Naive B cell (primary cell): ENCODE measurements around the gene PITRM1. TPM values are rescaled to one million over a fixed set of nuclear protein-coding genes. Genes with fewer than 3 reads are reported as not detected.
A peak's percentile ranks its signal among the peaks of the same experiment; 100 is the strongest.
"Not testable (repeated sequence)": the region's sequence is repeated elsewhere in the genome, so short reads cannot be mapped to it uniquely, and the experiment has no call there.

Source experiments
- ATAC-seq, 2 donors: fragments of 150-1000 bp; cut with Tn5 transposase; 2 replicates each; pipeline ENCODE4 v1.10.0; 2021; ENCODE audit warnings: low read depth in 2 of 2, mild to moderate bottlenecking in 2 of 2, moderate library complexity in 2 of 2
- DNase-seq: peaks from one replicate; pipeline ENCODE4 v3.0.0; 2022
- H3K27ac Mint-ChIP-seq, 6 donors: one replicate each; pipeline ENCODE4 v1.8.0; 2020 to 2022; ENCODE audit warnings: mild to moderate bottlenecking in 6 of 6, mixed read lengths in 6 of 6, moderate library complexity in 5 of 6, inconsistent platforms in 2 of 6
- H3K27me3 Mint-ChIP-seq, 3 donors: one replicate each; pipeline ENCODE4 v1.8.0; 2021 to 2022; ENCODE audit warnings: mixed read lengths in 3 of 3, mild to moderate bottlenecking in 1 of 3
- H3K36me3 Mint-ChIP-seq, 2 donors: one replicate each; pipeline ENCODE4 v1.8.0; 2020 to 2022; ENCODE audit warnings: mixed read lengths in 2 of 2, inconsistent platforms in 1 of 2, mild to moderate bottlenecking in 1 of 2
- H3K4me1 Mint-ChIP-seq, 3 donors: one replicate each; pipeline ENCODE4 v1.8.0; 2020 to 2022; ENCODE audit warnings: mixed read lengths in 3 of 3, inconsistent platforms in 1 of 3, mild to moderate bottlenecking in 1 of 3, moderate library complexity in 1 of 3
- H3K4me3 Mint-ChIP-seq, 8 donors: one replicate each; pipeline ENCODE4 v1.8.0; 2020 to 2022; ENCODE audit warnings: mild to moderate bottlenecking in 8 of 8, mixed read lengths in 8 of 8, moderate library complexity in 8 of 8, inconsistent platforms in 2 of 8
- H3K9me3 Mint-ChIP-seq, 7 donors: one replicate each; pipeline ENCODE4 v1.8.0; 2020 to 2022; ENCODE audit warnings: mixed read lengths in 7 of 7, mild to moderate bottlenecking in 5 of 7, inconsistent platforms in 2 of 7, moderate library complexity in 1 of 7
- polyA plus RNA-seq, 6 donors: library from polyadenylated mRNA; unstranded; fragments of 300-500 nt; fragmentation: Illumina TruSeq; gene quantifications; one replicate each; pipeline ENCODE4 v1.2.3, GENCODE V29; 2021; ENCODE audit warnings: low read depth in 6 of 6

The PITRM1 gene
- polyA plus RNA-seq, 6 donors from 2014 or later: 18.7 to 37.7 (median 28.8) TPM

- no peak for DNase-seq
- H3K27me3 Mint-ChIP-seq: no peaks in the 10 kb centered on the region
- no peaks in the 10 kb centered on the region for H3K9me3 Mint-ChIP-seq
- peaks cover 13 to 14% (median 14%) of the 10 kb centered on the region in 3 donors for H3K4me1 Mint-ChIP-seq
- H3K4me3 Mint-ChIP-seq: no peak overlapping the region
- peaks cover 25 to 33% of the 10 kb centered on the region in 2 donors for H3K36me3 Mint-ChIP-seq
- peak overlapping the region in 2 of 6 donors; percentile 26 to 32 for H3K27ac Mint-ChIP-seq
- ATAC-seq: no peak
Observed at GRCh38 chr10:3113343-3113720, 59.2 kb downstream of the PITRM1 start.

- no peaks in the 10 kb centered on the region for H3K9me3 Mint-ChIP-seq
- H3K36me3 Mint-ChIP-seq: peaks cover 20 to 28% of the 10 kb centered on the region in 2 donors
- no peak overlapping the region for H3K4me3 Mint-ChIP-seq
- no peak for DNase-seq
- peaks cover 13 to 14% (median 14%) of the 10 kb centered on the region in 3 donors for H3K4me1 Mint-ChIP-seq
- no peak for ATAC-seq
- no peaks in the 10 kb centered on the region for H3K27me3 Mint-ChIP-seq
- H3K27ac Mint-ChIP-seq: peak overlapping the region in 3 of 6 donors; percentile 27 to 49 (median 32)
Observed at GRCh38 chr10:3111621-3112163, 60.9 kb downstream of the PITRM1 start.

- H3K4me3 Mint-ChIP-seq: no peak overlapping the region
- peaks cover 15 to 24% of the 10 kb centered on the region in 2 donors for H3K36me3 Mint-ChIP-seq
- H3K27me3 Mint-ChIP-seq: no peaks in the 10 kb centered on the region
- peaks cover 13 to 14% (median 14%) of the 10 kb centered on the region in 3 donors for H3K4me1 Mint-ChIP-seq
- no peaks in the 10 kb centered on the region for H3K9me3 Mint-ChIP-seq
- H3K27ac Mint-ChIP-seq: peak overlapping the region in 2 of 6 donors; percentile 4 to 32
- ATAC-seq (no peak), DNase-seq (no peak)
Observed at GRCh38 chr10:3110782-3111620, 61.6 kb downstream of the PITRM1 start.

GRCh38 chr10:3109633-3110032 lies 62.9 kb downstream of the PITRM1 start:
- H3K4me1 Mint-ChIP-seq: peaks cover 13 to 14% (median 14%) of the 10 kb centered on the region in 3 donors
- no peaks in the 10 kb centered on the region for H3K27me3 Mint-ChIP-seq
- no peaks in the 10 kb centered on the region for H3K9me3 Mint-ChIP-seq
- DNase-seq (no peak), ATAC-seq (no peak)
- peak overlapping the region in 1 of 6 donors; percentile 47 for H3K27ac Mint-ChIP-seq
- H3K4me3 Mint-ChIP-seq: no peak overlapping the region
- peaks cover 16 to 24% of the 10 kb centered on the region in 2 donors for H3K36me3 Mint-ChIP-seq

- peaks cover 21 to 28% of the 10 kb centered on the region in 2 donors for H3K36me3 Mint-ChIP-seq
- peak overlapping the region in 1 of 6 donors; percentile 47 for H3K27ac Mint-ChIP-seq
- peaks cover 13 to 14% (median 14%) of the 10 kb centered on the region in 3 donors for H3K4me1 Mint-ChIP-seq
- H3K4me3 Mint-ChIP-seq: no peak overlapping the region
- no peaks in the 10 kb centered on the region for H3K27me3 Mint-ChIP-seq
- ATAC-seq (no peak), DNase-seq (no peak)
- H3K9me3 Mint-ChIP-seq: no peaks in the 10 kb centered on the region
Observed at GRCh38 chr10:3109196-3109595, 63.4 kb downstream of the PITRM1 start.

GRCh38 chr10:3108575-3109105 lies 63.9 kb downstream of the PITRM1 start:
- H3K36me3 Mint-ChIP-seq: peaks cover 21 to 30% of the 10 kb centered on the region in 2 donors
- H3K27ac Mint-ChIP-seq: no peak overlapping the region
- H3K4me3 Mint-ChIP-seq: peak overlapping the region in 1 of 8 donors; percentile 25
- ATAC-seq: no peak
- no peaks in the 10 kb centered on the region for H3K9me3 Mint-ChIP-seq
- peaks cover 13 to 14% (median 14%) of the 10 kb centered on the region in 3 donors for H3K4me1 Mint-ChIP-seq
- no peak for DNase-seq
- H3K27me3 Mint-ChIP-seq: no peaks in the 10 kb centered on the region

GRCh38 chr10:3108033-3108432 lies 64.5 kb downstream of the PITRM1 start:
- H3K4me1 Mint-ChIP-seq: peaks cover 13 to 14% (median 14%) of the 10 kb centered on the region in 3 donors

GRCh38 chr10:3107426-3107961 lies 65.1 kb downstream of the PITRM1 start:
- DNase-seq (no peak), ATAC-seq (no peak)
- Mint-ChIP-seq H3K27ac (no peak overlapping the region), H3K36me3 (peaks cover 21 to 35% of the 10 kb centered on the region in 2 donors), H3K4me1 (peaks cover 13 to 14% (median 14%) of the 10 kb centered on the region in 3 donors), H3K9me3 (no peaks in the 10 kb centered on the region), H3K4me3 (no peak overlapping the region), H3K27me3 (no peaks in the 10 kb centered on the region)

More at GRCh38 chr10:3108033-3108432, 64.5 kb downstream of the PITRM1 start:
- no peaks in the 10 kb centered on the region for H3K27me3 Mint-ChIP-seq
- ATAC-seq: no peak
- no peak for DNase-seq
- H3K4me3 Mint-ChIP-seq: no peak overlapping the region
- no peaks in the 10 kb centered on the region for H3K9me3 Mint-ChIP-seq
- peaks cover 21 to 32% of the 10 kb centered on the region in 2 donors for H3K36me3 Mint-ChIP-seq
- H3K27ac Mint-ChIP-seq: no peak overlapping the region

- Mint-ChIP-seq H3K9me3 (no peaks in the 10 kb centered on the region), H3K36me3 (peaks cover 21 to 35% of the 10 kb centered on the region in 2 donors), H3K27me3 (no peaks in the 10 kb centered on the region), H3K4me1 (peaks cover 13 to 14% (median 14%) of the 10 kb centered on the region in 3 donors), H3K4me3 (no peak overlapping the region), H3K27ac (no peak overlapping the region)
- ATAC-seq (no peak), DNase-seq (no peak)
Observed at GRCh38 chr10:3106928-3107425, 65.6 kb downstream of the PITRM1 start.

GRCh38 chr10:3106328-3106727 lies 66.3 kb downstream of the PITRM1 start:
- H3K9me3 Mint-ChIP-seq, DNase-seq, H3K27ac Mint-ChIP-seq, H3K27me3 Mint-ChIP-seq, H3K4me3 Mint-ChIP-seq, ATAC-seq: not testable (repeated sequence)
- Mint-ChIP-seq H3K4me1 (peaks cover 9 to 12% (median 9%) of the 10 kb centered on the region in 3 donors), H3K36me3 (peaks cover 24 to 33% of the 10 kb centered on the region in 2 donors)

GRCh38 chr10:3105905-3106304 lies 66.7 kb downstream of the PITRM1 start:
- no peak for ATAC-seq
- Mint-ChIP-seq H3K4me3 (no peak overlapping the region), H3K9me3 (no peaks in the 10 kb centered on the region), H3K27me3 (no peaks in the 10 kb centered on the region), H3K4me1 (peaks cover 5 to 8% (median 5%) of the 10 kb centered on the region in 3 donors), H3K27ac (no peak overlapping the region), H3K36me3 (peaks cover 27 to 33% of the 10 kb centered on the region in 2 donors)
- DNase-seq: no peak

- Mint-ChIP-seq H3K4me3 (no peak overlapping the region), H3K36me3 (peaks cover 28% of the 10 kb centered on the region in 2 donors)
- no peak for ATAC-seq
Observed at GRCh38 chr10:3105166-3105565, 67.4 kb downstream of the PITRM1 start.

GRCh38 chr10:3104251-3104918 lies 68.2 kb downstream of the PITRM1 start:
- no peaks in the 10 kb centered on the region for H3K27me3 Mint-ChIP-seq
- H3K4me3 Mint-ChIP-seq: no peak overlapping the region
- no peaks in the 10 kb centered on the region for H3K9me3 Mint-ChIP-seq
- ATAC-seq (no peak), DNase-seq (no peak)
- peaks cover 30 to 34% of the 10 kb centered on the region in 2 donors for H3K36me3 Mint-ChIP-seq
- H3K4me1 Mint-ChIP-seq: peaks cover 0 to 4% (median 0%) of the 10 kb centered on the region in 3 donors
- H3K27ac Mint-ChIP-seq: no peak overlapping the region

More at GRCh38 chr10:3105166-3105565, 67.4 kb downstream of the PITRM1 start:
- Mint-ChIP-seq H3K27ac (no peak overlapping the region), H3K27me3 (no peaks in the 10 kb centered on the region), H3K9me3 (no peaks in the 10 kb centered on the region), H3K4me1 (peaks cover 0 to 3% (median 0%) of the 10 kb centered on the region in 3 donors)
- no peak for DNase-seq
